ENCODE measurements around the gene CRKL. TPM values are rescaled to one million over a fixed set of nuclear protein-coding genes. Genes with fewer than 3 reads are reported as not detected.

Gene CRKL
- total RNA-seq, 1 donor from 2014 or later: 78.2 TPM

DNA sequence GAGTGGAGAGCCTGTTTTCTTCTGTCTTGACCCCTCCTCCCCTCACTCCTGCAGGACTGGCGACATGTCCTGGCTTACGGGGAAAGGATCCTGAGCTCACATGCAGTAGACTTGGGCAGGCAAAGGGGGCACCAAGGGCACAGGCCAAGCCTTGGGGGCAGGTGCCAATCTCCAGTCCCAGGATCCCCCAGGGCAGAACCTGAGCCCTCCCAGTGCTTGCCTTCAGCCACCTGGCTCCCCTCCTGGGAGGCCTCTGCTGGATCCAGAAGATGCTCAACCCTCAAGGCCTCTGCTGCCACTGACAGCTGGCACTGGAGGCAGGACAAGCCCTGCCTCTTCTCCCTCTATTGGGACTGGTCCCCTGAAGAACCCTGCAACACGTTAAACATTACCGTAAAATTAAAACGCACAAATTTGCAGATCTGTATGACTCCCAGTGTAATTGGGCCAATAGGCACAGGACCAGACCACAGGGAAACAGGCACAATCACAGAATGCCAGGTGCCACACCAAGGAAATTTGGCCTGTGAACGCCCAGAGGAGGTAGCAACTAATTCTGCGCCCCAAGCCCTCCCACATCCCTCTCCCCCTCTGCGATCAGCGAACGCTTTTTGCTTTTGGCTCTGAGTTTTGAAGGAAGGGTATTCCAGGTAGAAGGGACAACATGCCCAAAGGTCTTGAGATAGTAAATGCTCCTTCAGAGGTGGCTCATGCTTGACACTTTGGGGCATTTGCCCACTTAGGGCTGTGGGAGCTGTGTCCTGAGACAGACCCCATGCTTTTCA, 63.9 kb downstream of the CRKL start:
- H3K4me1 Mint-ChIP-seq (ENCODE audit: low read depth): peaks cover 44% of the 10 kb centered on the region
- intact Hi-C loops (cut with micrococcal nuclease): loop anchor here (2.0 to 5.0 kb wide), 2 partner anchors 64 to 122 kb away; partner anchors contain the start of genes CRKL, PI4KA and SNAP29
- H3K9me3 Mint-ChIP-seq: peaks cover 12% of the 10 kb centered on the region
- no peak for DNase-seq (ENCODE audit: low spot score)
- no peaks in the 10 kb centered on the region for H3K27me3 Mint-ChIP-seq (ENCODE audit: insufficient read depth)
- H3K27ac Mint-ChIP-seq: peak overlapping the region; percentile 87
- peaks cover 10% of the 10 kb centered on the region for H3K36me3 Mint-ChIP-seq (ENCODE audit: low read depth)
- H3K4me3 Mint-ChIP-seq: peak overlapping the region; percentile 90

DNA sequence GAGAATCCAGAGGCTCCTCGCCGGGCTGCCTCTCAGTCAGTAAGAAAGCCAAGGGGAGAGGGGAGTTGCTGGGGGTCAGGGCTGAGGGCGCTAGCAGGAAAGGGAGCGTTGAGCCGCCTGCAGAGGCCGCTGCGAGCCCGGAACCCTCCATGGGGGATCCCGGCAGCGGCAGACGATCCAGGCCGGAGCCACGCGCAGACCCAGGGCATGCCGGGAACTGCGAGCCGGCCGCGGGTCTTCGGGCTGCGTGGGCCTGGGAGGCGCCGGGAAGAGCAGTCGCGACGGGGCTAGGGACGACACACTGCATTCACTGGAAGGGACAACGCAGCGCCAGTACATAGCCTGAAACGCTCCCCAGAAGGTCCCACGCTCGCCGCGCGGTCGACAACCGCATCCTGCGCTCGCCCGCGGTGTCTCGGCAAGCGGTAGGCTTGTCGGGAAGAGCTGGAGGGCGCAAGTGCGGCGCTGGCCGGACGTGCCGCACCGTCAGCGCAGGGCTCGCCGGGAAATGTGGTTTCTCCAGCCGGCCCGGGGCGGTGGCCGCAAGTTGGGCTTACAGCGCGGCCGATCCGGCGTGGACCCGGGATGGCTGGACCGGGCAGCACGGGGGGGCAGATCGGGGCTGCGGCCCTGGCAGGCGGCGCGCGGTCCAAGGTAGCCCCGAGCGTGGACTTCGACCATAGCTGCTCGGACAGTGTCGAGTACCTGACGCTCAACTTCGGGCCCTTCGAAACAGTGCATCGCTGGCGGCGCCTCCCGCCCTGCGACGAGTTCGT, 64.8 kb downstream of the CRKL start, which contains the start of gene LZTR1:
TSS of gene LZTR1 (plus strand) at position 511 of the 776 bp plus-strand sequence. CDS start at position 586, 75 bp downstream.
- peak within 1 kb of the TSS; percentile 87 for H3K27ac Mint-ChIP-seq
- peaks cover 12% of the 10 kb centered on the region for H3K9me3 Mint-ChIP-seq
- peaks cover 44% of the 10 kb centered on the region for H3K4me1 Mint-ChIP-seq (ENCODE audit: low read depth)
- peaks cover 17% of the 10 kb centered on the region for H3K36me3 Mint-ChIP-seq (ENCODE audit: low read depth)
- H3K4me3 Mint-ChIP-seq: peak within 1 kb of the TSS; percentile 90
- DNase-seq (ENCODE audit: low spot score): peak; percentile 68
- intact Hi-C loops (cut with micrococcal nuclease): loop anchor here (1.0 to 5.0 kb wide), 5 partner anchors 19 to 123 kb away; partner anchors contain the start of genes CRKL, PI4KA, SNAP29 and THAP7
- no peaks in the 10 kb centered on the region for H3K27me3 Mint-ChIP-seq (ENCODE audit: insufficient read depth)

DNA sequence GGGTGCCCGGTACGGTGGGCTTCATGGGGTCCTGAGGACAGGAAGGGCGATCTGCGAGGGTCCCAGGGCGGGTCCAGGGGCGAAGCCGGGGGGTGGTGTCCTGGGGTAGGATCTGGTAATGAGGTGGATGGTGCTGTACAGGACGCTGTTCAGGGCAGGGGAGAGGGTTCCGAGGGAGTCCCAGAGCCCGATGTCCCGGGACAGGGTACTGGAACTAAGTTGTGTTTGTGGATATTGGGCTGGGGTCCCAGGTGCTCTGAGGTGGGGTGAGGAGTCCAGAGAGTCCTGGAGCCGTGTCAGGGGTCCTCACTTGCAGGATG, 65.3 kb downstream of the CRKL start:
- peak overlapping the region; percentile 82 for H3K27ac Mint-ChIP-seq
- H3K27me3 Mint-ChIP-seq (ENCODE audit: insufficient read depth): no peaks in the 10 kb centered on the region
- H3K4me1 Mint-ChIP-seq (ENCODE audit: low read depth): peaks cover 44% of the 10 kb centered on the region
- DNase-seq (ENCODE audit: low spot score): no peak
- intact Hi-C loops (cut with micrococcal nuclease): loop anchor here (1.0 to 5.0 kb wide), 4 partner anchors 20 to 65 kb away; partner anchors contain the start of genes CRKL and THAP7
- peaks cover 12% of the 10 kb centered on the region for H3K9me3 Mint-ChIP-seq
- peaks cover 18% of the 10 kb centered on the region for H3K36me3 Mint-ChIP-seq (ENCODE audit: low read depth)
- H3K4me3 Mint-ChIP-seq: peak overlapping the region; percentile 90

DNA sequence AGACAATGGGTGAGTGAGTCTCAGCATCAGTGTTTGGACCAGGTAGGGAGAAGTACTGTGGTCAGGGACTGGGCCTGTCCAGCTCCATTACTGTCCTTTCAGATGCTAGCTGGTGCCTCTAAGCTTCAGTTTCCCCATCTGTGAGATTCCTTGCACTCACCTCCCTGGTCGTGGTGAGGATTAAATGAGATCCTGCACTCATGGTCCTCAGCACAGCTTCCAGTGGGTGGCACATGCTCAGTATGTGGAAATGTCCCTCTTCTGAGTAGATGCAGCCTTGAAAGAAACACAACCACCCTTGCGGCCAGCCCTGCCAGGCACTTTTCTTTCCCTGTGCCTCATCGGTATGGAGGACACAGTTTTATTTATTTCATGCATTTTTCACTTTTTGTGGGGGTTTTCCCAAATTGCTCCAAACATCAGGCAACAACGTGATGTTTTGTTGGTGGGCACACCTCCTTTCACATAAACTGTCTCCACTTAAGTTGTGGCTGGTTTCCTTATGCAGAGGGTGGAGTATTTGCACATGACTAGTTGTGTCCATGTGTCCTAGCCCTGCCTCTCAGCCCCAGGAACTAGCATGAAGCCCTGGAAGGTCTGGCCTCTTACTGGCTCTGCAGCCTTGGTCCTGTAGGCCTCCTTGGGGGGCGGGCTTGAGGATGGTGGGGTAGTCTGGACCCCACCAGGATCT, 66.0 kb downstream of the CRKL start:
- intact Hi-C loops (cut with micrococcal nuclease): loop anchor here (2.0 to 5.0 kb wide), 2 partner anchors 20 to 66 kb away; partner anchors contain the start of gene CRKL
- peak overlapping the region; percentile 82 for H3K27ac Mint-ChIP-seq
- peak overlapping the region; percentile 90 for H3K4me3 Mint-ChIP-seq
- no peaks in the 10 kb centered on the region for H3K27me3 Mint-ChIP-seq (ENCODE audit: insufficient read depth)
- H3K9me3 Mint-ChIP-seq: peaks cover 9% of the 10 kb centered on the region
- H3K4me1 Mint-ChIP-seq (ENCODE audit: low read depth): peaks cover 44% of the 10 kb centered on the region
- peaks cover 20% of the 10 kb centered on the region for H3K36me3 Mint-ChIP-seq (ENCODE audit: low read depth)
- no peak for DNase-seq (ENCODE audit: low spot score)

DNA sequence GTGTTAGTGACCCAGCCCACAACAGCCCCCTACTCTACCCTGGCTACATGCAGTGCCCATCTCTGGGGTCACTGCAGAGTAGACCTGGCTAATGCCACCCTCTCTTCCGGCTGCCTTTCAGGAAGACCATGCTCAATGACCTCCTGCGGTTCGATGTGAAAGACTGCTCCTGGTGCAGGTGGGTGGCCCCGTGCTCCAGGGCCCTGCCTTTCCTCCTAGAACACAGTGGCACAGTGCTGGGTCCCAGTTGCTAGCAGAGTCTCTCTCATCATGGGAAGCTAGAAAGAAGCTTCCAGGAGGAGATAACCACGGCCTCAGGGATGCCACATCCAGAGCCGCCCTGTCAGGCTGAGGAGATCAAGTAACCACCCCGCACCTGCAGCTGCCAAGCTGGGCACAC, 68.5 kb downstream of the CRKL start:
- H3K27ac Mint-ChIP-seq: no peak overlapping the region
- H3K4me3 Mint-ChIP-seq: no peak overlapping the region
- H3K9me3 Mint-ChIP-seq: no peaks in the 10 kb centered on the region
- peaks cover 20% of the 10 kb centered on the region for H3K36me3 Mint-ChIP-seq (ENCODE audit: low read depth)
- no peak for DNase-seq (ENCODE audit: low spot score)
- peaks cover 26% of the 10 kb centered on the region for H3K4me1 Mint-ChIP-seq (ENCODE audit: low read depth)
- H3K27me3 Mint-ChIP-seq (ENCODE audit: insufficient read depth): no peaks in the 10 kb centered on the region
- intact Hi-C loops (cut with micrococcal nuclease): no loop called here

DNA sequence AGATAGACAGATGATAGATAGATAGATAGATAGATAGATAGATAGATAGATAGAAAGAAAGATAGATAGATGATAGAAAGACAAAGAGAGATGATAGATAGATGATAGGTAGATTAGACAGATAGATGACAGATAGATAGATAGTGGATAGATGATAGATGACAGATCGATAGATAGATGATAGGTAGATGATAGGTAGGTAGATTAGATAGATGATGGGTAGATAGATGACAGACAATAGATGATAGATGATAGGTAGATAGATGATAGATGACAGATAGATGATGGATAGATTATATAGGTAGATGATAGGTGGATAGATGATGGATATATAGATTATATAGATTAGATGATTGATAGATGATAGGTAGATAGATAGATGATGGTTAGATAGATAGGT, 69.2 kb downstream of the CRKL start:
- no peak for DNase-seq (ENCODE audit: low spot score)
- Mint-ChIP-seq H3K27ac (no peak overlapping the region), H3K36me3 (ENCODE audit: low read depth) (peaks cover 24% of the 10 kb centered on the region), H3K9me3 (no peaks in the 10 kb centered on the region), H3K27me3 (ENCODE audit: insufficient read depth) (no peaks in the 10 kb centered on the region), H3K4me1 (ENCODE audit: low read depth) (peaks cover 20% of the 10 kb centered on the region), H3K4me3 (no peak overlapping the region)
- intact Hi-C loops (cut with micrococcal nuclease): no loop called here

DNA sequence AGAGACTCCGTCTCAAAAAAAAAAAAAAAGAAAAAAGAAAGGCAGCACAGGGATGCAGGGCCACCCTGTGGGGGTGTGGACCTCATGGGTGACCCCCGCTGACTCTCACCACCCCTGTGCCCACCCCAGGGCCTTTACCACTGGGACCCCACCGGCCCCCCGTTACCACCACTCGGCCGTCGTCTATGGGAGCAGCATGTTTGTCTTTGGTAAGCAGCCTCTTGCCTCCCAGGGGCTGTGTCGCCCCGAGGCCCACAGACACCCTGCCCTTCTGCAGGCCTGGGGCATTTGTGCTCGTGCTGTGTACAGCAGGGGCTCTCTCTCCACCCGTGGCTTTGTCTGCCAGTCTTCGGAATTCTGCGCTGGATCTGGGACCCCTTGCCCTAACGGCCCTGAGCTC, 70.2 kb downstream of the CRKL start:
- Mint-ChIP-seq H3K27me3 (ENCODE audit: insufficient read depth) (no peaks in the 10 kb centered on the region), H3K27ac (no peak overlapping the region), H3K9me3 (no peaks in the 10 kb centered on the region), H3K4me1 (ENCODE audit: low read depth) (peaks cover 17% of the 10 kb centered on the region), H3K4me3 (no peak overlapping the region), H3K36me3 (ENCODE audit: low read depth) (peaks cover 25% of the 10 kb centered on the region)
- no peak for DNase-seq (ENCODE audit: low spot score)
- intact Hi-C loops (cut with micrococcal nuclease): no loop called here

DNA sequence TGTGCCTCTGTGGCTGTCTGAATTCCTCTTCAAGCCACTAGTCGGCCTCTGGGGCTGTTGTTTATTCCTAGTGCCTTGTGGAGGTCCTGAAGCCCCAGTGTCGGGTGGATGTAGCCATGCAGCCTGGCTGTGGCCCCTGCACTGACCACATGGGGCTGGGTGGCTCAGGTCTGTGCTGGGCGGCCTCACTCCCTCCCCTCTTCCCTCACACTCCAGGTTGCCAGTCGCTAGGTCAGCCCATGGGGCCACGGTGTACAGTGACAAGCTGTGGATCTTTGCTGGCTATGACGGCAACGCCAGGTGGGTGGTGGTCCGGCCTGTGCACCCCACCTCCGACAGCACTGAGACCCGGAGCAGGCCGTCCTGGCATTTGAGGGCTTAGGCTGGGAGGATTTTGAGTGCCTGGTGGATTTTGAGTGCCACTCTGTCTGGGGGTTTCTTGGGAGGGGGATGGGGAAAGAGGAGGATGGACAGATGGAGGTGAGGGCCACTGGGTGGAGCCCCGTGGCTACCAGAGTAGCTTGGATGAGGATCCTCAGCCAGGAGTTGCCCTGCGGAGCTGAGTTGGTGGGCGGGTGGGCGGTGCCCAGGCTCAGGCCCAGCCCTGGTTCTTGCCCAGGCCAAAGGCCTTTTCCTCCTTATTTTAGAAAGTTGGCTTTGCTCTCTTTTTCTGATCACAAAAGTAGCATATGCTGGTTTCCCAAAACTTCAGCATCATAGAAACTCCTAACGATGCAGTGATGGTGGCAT, 71.5 kb downstream of the CRKL start:
- no peaks in the 10 kb centered on the region for H3K27me3 Mint-ChIP-seq (ENCODE audit: insufficient read depth)
- H3K9me3 Mint-ChIP-seq: no peaks in the 10 kb centered on the region
- H3K36me3 Mint-ChIP-seq (ENCODE audit: low read depth): peaks cover 24% of the 10 kb centered on the region
- no peak for DNase-seq (ENCODE audit: low spot score)
- no peak overlapping the region for H3K27ac Mint-ChIP-seq
- intact Hi-C loops (cut with micrococcal nuclease): no loop called here
- H3K4me1 Mint-ChIP-seq (ENCODE audit: low read depth): peaks cover 5% of the 10 kb centered on the region
- H3K4me3 Mint-ChIP-seq: no peak overlapping the region

DNA sequence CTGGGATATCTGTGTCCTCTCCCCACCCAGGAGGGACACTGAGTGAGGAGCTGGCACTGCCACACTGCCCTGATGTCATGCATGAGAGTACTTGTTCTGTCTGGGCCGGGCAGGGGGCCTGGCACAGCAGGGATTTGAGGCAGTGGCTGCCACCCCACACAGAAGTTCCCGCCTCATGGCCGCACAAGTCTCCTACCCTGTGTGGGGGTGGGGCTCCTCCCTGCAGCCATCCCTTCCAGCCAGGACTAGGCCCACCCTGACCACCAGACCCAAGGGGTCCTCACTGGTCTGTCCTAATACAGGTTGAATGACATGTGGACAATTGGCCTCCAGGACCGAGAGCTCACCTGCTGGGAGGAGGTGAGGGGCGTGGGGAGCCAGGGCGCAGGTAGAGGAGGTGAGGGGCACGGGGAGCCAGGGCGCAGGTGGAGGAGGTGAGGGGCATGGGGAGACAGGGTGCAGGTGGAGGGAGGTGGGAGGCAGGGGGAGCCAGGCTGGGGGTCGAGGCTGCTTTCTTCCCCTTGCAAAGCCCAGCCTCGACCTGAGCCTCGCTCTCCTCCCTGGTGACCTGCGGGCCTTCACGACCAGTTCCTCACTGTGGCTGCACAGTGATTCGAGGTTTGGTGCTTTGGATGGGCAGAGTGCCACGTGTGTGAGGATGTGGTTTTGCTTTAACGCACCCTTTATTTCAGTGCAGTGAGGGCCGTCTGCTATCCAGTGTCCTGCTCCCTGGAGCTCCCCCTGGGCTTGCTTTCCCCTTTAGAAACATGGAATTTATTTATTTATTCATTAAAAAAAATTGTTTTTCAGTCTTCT, 72.3 kb downstream of the CRKL start:
- Mint-ChIP-seq H3K27ac (no peak overlapping the region), H3K27me3 (ENCODE audit: insufficient read depth) (no peaks in the 10 kb centered on the region), H3K4me3 (no peak overlapping the region), H3K9me3 (no peaks in the 10 kb centered on the region), H3K36me3 (ENCODE audit: low read depth) (peaks cover 17% of the 10 kb centered on the region), H3K4me1 (ENCODE audit: low read depth) (no peaks in the 10 kb centered on the region)
- no peak for DNase-seq (ENCODE audit: low spot score)
- intact Hi-C loops (cut with micrococcal nuclease): no loop called here

DNA sequence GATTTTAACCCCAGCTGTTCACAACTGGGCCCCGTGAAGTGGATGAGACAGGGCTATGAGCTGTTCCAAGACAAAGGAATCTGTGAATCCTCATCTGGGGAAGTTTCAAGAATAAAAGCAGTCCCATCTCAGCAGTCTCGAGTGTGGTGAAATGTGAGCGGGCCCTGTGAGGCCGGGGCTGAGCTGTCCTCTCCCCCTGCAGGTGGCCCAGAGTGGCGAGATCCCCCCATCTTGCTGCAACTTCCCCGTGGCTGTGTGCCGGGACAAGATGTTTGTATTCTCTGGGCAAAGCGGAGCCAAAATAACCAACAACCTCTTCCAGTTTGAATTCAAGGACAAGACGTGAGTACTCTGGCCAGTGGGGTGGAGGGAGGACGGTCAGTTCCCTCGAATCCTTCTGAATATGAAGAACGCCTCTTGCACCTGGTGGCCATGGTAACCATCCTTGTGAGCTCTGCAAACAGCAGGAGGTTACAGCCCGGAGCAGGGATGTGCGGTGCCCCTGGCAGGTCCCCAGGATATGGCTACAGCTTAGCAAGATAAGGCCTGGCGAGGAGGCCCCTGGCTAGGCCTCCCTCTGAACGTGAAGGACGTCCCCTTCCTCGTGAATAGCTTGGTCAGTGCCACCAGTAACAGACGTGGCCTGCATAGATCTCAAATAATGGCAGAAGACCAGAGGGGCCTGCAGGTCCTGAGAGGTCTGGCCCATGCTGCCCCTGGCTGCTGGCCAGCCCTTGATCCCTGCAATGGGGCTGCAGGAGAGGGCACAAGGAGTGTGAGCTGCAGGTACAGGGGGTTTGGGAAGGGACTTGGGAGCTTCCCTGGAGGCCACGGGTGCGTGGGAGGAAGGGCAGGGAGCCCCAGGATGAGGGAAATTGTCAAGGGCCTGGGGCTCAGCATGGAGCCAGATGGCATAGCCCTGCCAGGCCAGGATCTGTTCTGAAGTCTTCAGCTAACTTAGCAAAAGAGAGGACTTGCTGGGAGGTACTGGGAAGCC, 73.3 kb downstream of the CRKL start:
- Mint-ChIP-seq H3K9me3 (no peaks in the 10 kb centered on the region), H3K36me3 (ENCODE audit: low read depth) (peaks cover 20% of the 10 kb centered on the region), H3K27ac (no peak overlapping the region), H3K4me1 (ENCODE audit: low read depth) (no peaks in the 10 kb centered on the region), H3K27me3 (ENCODE audit: insufficient read depth) (no peaks in the 10 kb centered on the region), H3K4me3 (no peak overlapping the region)
- intact Hi-C loops (cut with micrococcal nuclease): no loop called here
- no peak for DNase-seq (ENCODE audit: low spot score)
